H1 (cell line): ENCODE data around the gene HIVEP3. TPM values are rescaled to one million over a fixed set of nuclear protein-coding genes. Genes with fewer than 3 reads are reported as not detected.

Source experiments
- CTCF ChIA-PET: fragments of 300-600 bp; sonication (Branson Sonifier 250); formaldehyde crosslinking; loops from one replicate; lab custom pipeline; 2021; ENCODE audit not compliant: partially characterized antibody; lab: Charles Lee
- POLR2A ChIA-PET: fragments of 300-600 bp; sonication (Branson Sonifier 250); formaldehyde crosslinking; loops from one replicate; lab custom pipeline; 2021; ENCODE audit warnings: inconsistent platforms; ENCODE audit not compliant: partially characterized antibody; lab: Charles Lee
- DNase-seq, 2 experiments: peaks; one replicate each; pipeline versions ENCODE4 v3.0.0 to v3.0.0-alpha.2; 2010 to 2022; ENCODE audit warnings: low spot score in 2 of 2, low read depth in 1 of 2, mixed read lengths in 1 of 2
- FAIRE-seq: peaks from 2 replicates; lab custom pipeline; 2011; peaks lifted over from hg19 to GRCh38; lab: Jason Lieb, UNC
- H2AFZ ChIP-seq: 2 replicates; pipeline ENCODE4 v1.8.1; 2012; ENCODE audit warnings: low read length, inconsistent platforms
- H2AK5ac ChIP-seq: 2 replicates; pipeline ENCODE4 v1.6.1; 2013; ENCODE audit warnings: low read depth, low read length
- H2BK120ac ChIP-seq: replicated peaks from 2 replicates; pipeline ENCODE3; 2013; ENCODE audit warnings: low read depth, low read length, inconsistent platforms
- H2BK12ac ChIP-seq: 2 replicates; pipeline ENCODE4 v1.6.1; 2013; ENCODE audit warnings: low read depth, low read length
- H2BK15ac ChIP-seq: 2 replicates; pipeline ENCODE4 v1.6.1; 2013; ENCODE audit warnings: low read length
- H2BK20ac ChIP-seq: 2 replicates; pipeline ENCODE4 v1.6.1; 2013; ENCODE audit warnings: low read length
- H2BK5ac ChIP-seq: 2 replicates; pipeline ENCODE4 v1.6.1; 2013; ENCODE audit warnings: low read depth, low read length
- H3K14ac ChIP-seq: 2 replicates; pipeline ENCODE4 v1.6.1; 2013; ENCODE audit warnings: inconsistent platforms; ENCODE audit not compliant: insufficient read length
- H3K18ac ChIP-seq: 2 replicates; pipeline ENCODE4 v1.6.1; 2013; ENCODE audit warnings: low read length; ENCODE audit errors: extremely low read depth
- H3K23ac ChIP-seq: 2 replicates; pipeline ENCODE4 v1.6.1; 2013; ENCODE audit warnings: inconsistent platforms; ENCODE audit not compliant: insufficient read length
- H3K23me2 ChIP-seq: 2 replicates; pipeline ENCODE4 v1.6.1; 2013; ENCODE audit warnings: low read depth, low read length
- H3K27ac ChIP-seq: 2 replicates; pipeline ENCODE4 v1.6.1; 2011; ENCODE audit warnings: low read depth, low read length, inconsistent platforms
- H3K27me3 ChIP-seq, 4 experiments: replicated peaks in 1 of 4; 1 replicate in 1 of 4; 2 replicates in 3 of 4; pipeline versions ENCODE4 v1.6.1 to v1.8.1; 2011 to 2013; ENCODE audit warnings: low read length in 3 of 4, mild to moderate bottlenecking in 3 of 4, inconsistent platforms in 2 of 4, mixed read lengths in 2 of 4, moderate library complexity in 1 of 4; ENCODE audit not compliant: control insufficient read depth in 3 of 4, insufficient read depth in 3 of 4; ENCODE audit errors: extremely low read depth in 1 of 4
- H3K36me3 ChIP-seq, 4 experiments: 2 replicates each; pipeline versions ENCODE4 v1.6.1 to v1.8.1; 2011 to 2013; ENCODE audit warnings: mild to moderate bottlenecking in 4 of 4, low read length in 3 of 4, moderate library complexity in 2 of 4, control low read depth in 1 of 4, inconsistent platforms in 1 of 4; ENCODE audit not compliant: insufficient read depth in 4 of 4, control insufficient read depth in 2 of 4
- H3K4ac ChIP-seq: replicated peaks from 2 replicates; pipeline ENCODE3; 2013; ENCODE audit warnings: low read length, low read depth, mixed read lengths, inconsistent platforms; ENCODE audit not compliant: insufficient read length
- H3K4me1 ChIP-seq, 4 experiments: replicated peaks in 1 of 4; 1 replicate in 1 of 4; 2 replicates in 3 of 4; pipeline versions ENCODE4 v1.6.1 to v1.8.1; 2011 to 2013; ENCODE audit warnings: low read length in 3 of 4, inconsistent platforms in 2 of 4, mixed read lengths in 1 of 4; ENCODE audit not compliant: insufficient read depth in 4 of 4, control insufficient read depth in 3 of 4
- H3K4me2 ChIP-seq, 2 experiments: 2 replicates each; pipeline versions ENCODE4 v1.6.1 to v1.8.1; 2011 to 2013; ENCODE audit warnings: low read depth in 2 of 2, low read length in 2 of 2, control low read depth in 1 of 2, inconsistent platforms in 1 of 2, mild to moderate bottlenecking in 1 of 2; ENCODE audit not compliant: insufficient read depth in 1 of 2
- H3K4me3 ChIP-seq, 4 experiments: fragments of 200-600, 300-600 bp in 1 of 4; sonication (generic), shearing (Covaris generic), sonication (Bioruptor Twin) in 1 of 4; 2 replicates each; pipeline versions ENCODE4 v1.5.1 to v1.8.1; 2011 to 2016; ENCODE audit warnings: low read length in 4 of 4, low read depth in 3 of 4, control low read depth in 2 of 4, inconsistent platforms in 2 of 4, mild to moderate bottlenecking in 2 of 4, mixed read lengths in 1 of 4, moderate library complexity in 1 of 4; ENCODE audit not compliant: insufficient read depth in 2 of 4; ENCODE audit errors: extremely low read depth in 1 of 4
- H3K56ac ChIP-seq: replicated peaks from 2 replicates; pipeline ENCODE3; 2013; ENCODE audit warnings: low read depth, mild to moderate bottlenecking, mixed read lengths, low read length, inconsistent platforms; ENCODE audit not compliant: insufficient read length
- H3K79me1 ChIP-seq: 2 replicates; pipeline ENCODE4 v1.6.1; 2013; ENCODE audit warnings: low read depth, low read length, control low read depth
- H3K79me2 ChIP-seq, 2 experiments: 2 replicates each; pipeline versions ENCODE4 v1.6.1 to v1.8.1; 2012 to 2013; ENCODE audit warnings: low read length in 2 of 2, mild to moderate bottlenecking in 2 of 2, inconsistent platforms in 1 of 2; ENCODE audit not compliant: insufficient read depth in 2 of 2, control insufficient read depth in 1 of 2
- H3K9ac ChIP-seq, 4 experiments: replicated peaks in 1 of 4; 1 replicate in 1 of 4; 2 replicates in 3 of 4; pipeline versions ENCODE4 v1.6.1 to v1.8.1; 2011 to 2013; ENCODE audit warnings: low read depth in 3 of 4, low read length in 3 of 4, control low read depth in 2 of 4, mild to moderate bottlenecking in 2 of 4, moderate library complexity in 2 of 4, inconsistent platforms in 1 of 4; ENCODE audit errors: extremely low read depth in 1 of 4
- H3K9me3 ChIP-seq, 2 experiments: 2 replicates each; pipeline versions ENCODE4 v1.6.1 to v1.8.1; 2012 to 2013; ENCODE audit warnings: mild to moderate bottlenecking in 2 of 2, moderate library complexity in 2 of 2, control low read depth in 1 of 2, inconsistent platforms in 1 of 2, low read depth in 1 of 2, low read length in 1 of 2, mixed read lengths in 1 of 2; ENCODE audit not compliant: insufficient read depth in 2 of 2
- H4K20me1 ChIP-seq, 2 experiments: replicated peaks in 1 of 2; 2 replicates each; pipeline versions ENCODE3 to v1.8.1; 2011 to 2013; ENCODE audit warnings: inconsistent platforms in 2 of 2, low read length in 2 of 2, mild to moderate bottlenecking in 1 of 2; ENCODE audit not compliant: insufficient read depth in 2 of 2, control insufficient read depth in 1 of 2
- H4K5ac ChIP-seq: 2 replicates; pipeline ENCODE4 v1.6.1; 2013; ENCODE audit warnings: low read length, low read depth, mixed read lengths, inconsistent platforms; ENCODE audit not compliant: insufficient read length
- H4K8ac ChIP-seq: 2 replicates; pipeline ENCODE4 v1.8.0; 2013; ENCODE audit warnings: mild to moderate bottlenecking, moderate library complexity, low read length, inconsistent platforms; ENCODE audit not compliant: insufficient read depth; ENCODE audit errors: extremely low read depth
- H4K91ac ChIP-seq: replicated peaks from 2 replicates; pipeline ENCODE3; 2013; ENCODE audit warnings: low read length, mixed read lengths, inconsistent platforms; ENCODE audit not compliant: insufficient read length
- GABPA ChIP-seq: IDR thresholded peaks from 2 replicates; pipeline ENCODE4 v1.6.1; 2011; ENCODE audit warnings: mild to moderate bottlenecking, low read length, moderate library complexity, borderline replicate concordance; ENCODE audit not compliant: insufficient read depth
- RFX5 ChIP-seq: IDR thresholded peaks from 2 replicates; pipeline ENCODE4 v1.6.1; 2011; ENCODE audit warnings: low read depth, low read length, improper control_type of control experiment, borderline replicate concordance
- SIN3A ChIP-seq, 2 experiments: IDR thresholded peaks in 1 of 2; conservative IDR thresholded peaks in 1 of 2; 2 replicates each; pipeline ENCODE4 v1.6.1; 2011 to 2012; ENCODE audit warnings: low read length in 2 of 2, improper control_type of control experiment in 1 of 2, low read depth in 1 of 2, mild to moderate bottlenecking in 1 of 2
- SP1 ChIP-seq: IDR thresholded peaks from 2 replicates; pipeline ENCODE4 v1.6.1; 2011; ENCODE audit warnings: low read depth, low read length
- TAF1 ChIP-seq: IDR thresholded peaks from 2 replicates; pipeline ENCODE4 v1.6.1; 2011; ENCODE audit warnings: mild to moderate bottlenecking, low read depth, low read length
- TBP ChIP-seq: IDR thresholded peaks from 2 replicates; pipeline ENCODE4 v1.6.1; 2011; ENCODE audit warnings: low read depth, low read length, improper control_type of control experiment
- WGBS, 2 experiments: shearing (Covaris generic) in 1 of 2; methylation state at CpG; one replicate each; pipeline versions ENCODE4 v1.1.6 to v1.1.7; 2013 to 2015; ENCODE audit warnings: low lambda C conversion rate in 2 of 2, mixed read lengths in 2 of 2, inconsistent platforms in 1 of 2, low coverage in 1 of 2, missing lambda C conversion rate in 1 of 2; ENCODE audit not compliant: insufficient replicate concordance in 2 of 2, insufficient coverage in 1 of 2, insufficient read length in 1 of 2; ENCODE audit errors: extremely low coverage in 1 of 2, missing lambda C conversion rate in 1 of 2; 5-methylcytosine and 5-hydroxymethylcytosine counted together
- polyA plus RNA-seq, 7 experiments: library from polyadenylated mRNA; depleted of rRNA in 3 of 7; stranded (reverse) in 5 of 7; unstranded in 2 of 7; fragments of >200 nt in 5 of 7; fragments of 200-250 nt in 2 of 7; gene quantifications; 1 replicate in 5 of 7; 2 replicates in 1 of 7; 4 replicates in 1 of 7; pipeline versions ENCODE4 v1.2.1 to v1.2.3, GENCODE V29; 2011 to 2013; ENCODE audit warnings: missing spikeins in 2 of 7, mixed read lengths in 2 of 7
- total RNA-seq: library from RNA; stranded (reverse); fragmentation: NEBNext Ultra II Directional; extraction: Animal tissue kit (Norgen Biotek cat#: 25700); gene quantifications from 2 replicates; pipeline ENCODE4 v1.2.1, GENCODE V29; 2021
- TF ChIP-seq, protein P1 (sequence below): IDR thresholded peaks from 2 replicates; pipeline ENCODE4 v1.6.1; 2012; ENCODE audit warnings: inconsistent platforms

Gene HIVEP3
- total and polyA plus RNA-seq, 2 of the 8 experiments (the other 6 are each of a cell fraction or from before 2014, with no cell fraction given), result 0.24 to 0.69 TPM

- WGBS, 2 experiments, result 76% methylated on average over 2 of the region's 2 CpGs; no CpG with 5 or more reads in 1 of the 2 experiments
- Histone ChIP-seq H3K27me3 (no peaks in the 10 kb centered on the region), H3K9me3 (no peaks in the 10 kb centered on the region), H3K4ac (no peak overlapping the region), H2BK20ac (no peak overlapping the region), H3K27ac (no peak overlapping the region), H3K23ac (no peak overlapping the region), H3K4me3 (no peak overlapping the region), H2AK5ac (no peak overlapping the region), H3K14ac (no peak overlapping the region), H3K4me2 (no peak overlapping the region), H4K20me1 (no peaks in the 10 kb centered on the region), H4K91ac (no peak overlapping the region), H2BK12ac (no peak overlapping the region), H3K18ac (no peak overlapping the region), H2BK15ac (no peak overlapping the region), H4K5ac (no peak overlapping the region), H2AFZ (no peak overlapping the region; the same call in 1 of the 2 replicates), H2BK5ac (no peak overlapping the region), H3K9ac (no peak overlapping the region), H3K4me1 (no peaks in the 10 kb centered on the region; a peak in 1 of 7 replicates), H4K8ac (no peak overlapping the region), H3K23me2 (no peaks in the 10 kb centered on the region), H3K79me1 (no peaks in the 10 kb centered on the region), H3K79me2 (no peaks in the 10 kb centered on the region), H2BK120ac (no peak overlapping the region), H3K36me3 (no peaks in the 10 kb centered on the region), H3K56ac (no peak overlapping the region)
- FAIRE-seq, result no peak
- CTCF ChIA-PET, result no interaction called here
- no peak for DNase-seq
- TF ChIP-seq, protein P1, sequence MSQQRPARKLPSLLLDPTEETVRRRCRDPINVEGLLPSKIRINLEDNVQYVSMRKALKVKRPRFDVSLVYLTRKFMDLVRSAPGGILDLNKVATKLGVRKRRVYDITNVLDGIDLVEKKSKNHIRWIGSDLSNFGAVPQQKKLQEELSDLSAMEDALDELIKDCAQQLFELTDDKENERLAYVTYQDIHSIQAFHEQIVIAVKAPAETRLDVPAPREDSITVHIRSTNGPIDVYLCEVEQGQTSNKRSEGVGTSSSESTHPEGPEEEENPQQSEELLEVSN, result no peak
- TF ChIP-seq TAF1 (no peak), TBP (no peak), GABPA (no peak), SIN3A (conservative IDR thresholded peaks at IDR 0.05 in 1 of 2, IDR thresholded peaks at IDR 0.05 in 1 of 2; ENCODE audit: low read depth in 1 of 2, low read length in 2 of 2) (no peak), SP1 (no peak), RFX5 (no peak)
- POLR2A ChIA-PET, result no interaction called here
Observed at GRCh38 chr1:41906943-41907342, 11.8 kb downstream of the HIVEP3 start.
